Measurements from ENCODE around the gene SPTLC2.

DNA sequence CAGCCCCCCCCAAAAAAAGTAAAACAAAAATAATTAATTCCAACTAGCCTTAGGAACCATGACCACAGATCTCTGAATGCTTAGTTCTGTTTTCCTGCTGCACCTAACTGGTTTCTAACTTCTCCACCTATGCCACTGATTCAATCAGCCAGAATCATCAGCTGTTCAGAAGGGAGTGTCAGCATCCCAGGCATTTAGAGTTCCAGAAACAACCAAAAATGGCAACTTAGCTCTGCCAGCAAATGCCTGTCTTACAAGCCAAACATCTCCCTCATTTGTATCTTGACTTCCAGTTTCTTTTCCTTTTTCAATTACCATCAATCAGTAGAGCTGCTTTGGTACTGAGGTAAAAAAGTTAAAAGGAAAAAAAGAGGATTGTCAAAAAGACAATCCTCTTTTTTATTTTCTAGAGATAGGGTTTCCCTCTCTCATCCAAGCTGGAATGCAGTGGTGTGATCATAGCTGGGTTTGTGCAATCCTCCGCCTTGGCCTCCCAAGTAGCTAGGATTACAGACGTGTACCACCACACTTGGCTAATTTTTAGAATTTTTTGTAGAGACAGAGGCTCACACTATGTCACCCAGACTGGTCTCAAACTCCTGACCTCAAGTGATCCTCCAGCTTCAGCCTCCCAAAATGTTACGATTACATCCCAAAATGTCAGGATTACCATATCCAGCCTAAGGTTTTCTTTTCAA, 72.7 kb downstream of the SPTLC2 start:
- TF ChIP-seq, protein P1, sequence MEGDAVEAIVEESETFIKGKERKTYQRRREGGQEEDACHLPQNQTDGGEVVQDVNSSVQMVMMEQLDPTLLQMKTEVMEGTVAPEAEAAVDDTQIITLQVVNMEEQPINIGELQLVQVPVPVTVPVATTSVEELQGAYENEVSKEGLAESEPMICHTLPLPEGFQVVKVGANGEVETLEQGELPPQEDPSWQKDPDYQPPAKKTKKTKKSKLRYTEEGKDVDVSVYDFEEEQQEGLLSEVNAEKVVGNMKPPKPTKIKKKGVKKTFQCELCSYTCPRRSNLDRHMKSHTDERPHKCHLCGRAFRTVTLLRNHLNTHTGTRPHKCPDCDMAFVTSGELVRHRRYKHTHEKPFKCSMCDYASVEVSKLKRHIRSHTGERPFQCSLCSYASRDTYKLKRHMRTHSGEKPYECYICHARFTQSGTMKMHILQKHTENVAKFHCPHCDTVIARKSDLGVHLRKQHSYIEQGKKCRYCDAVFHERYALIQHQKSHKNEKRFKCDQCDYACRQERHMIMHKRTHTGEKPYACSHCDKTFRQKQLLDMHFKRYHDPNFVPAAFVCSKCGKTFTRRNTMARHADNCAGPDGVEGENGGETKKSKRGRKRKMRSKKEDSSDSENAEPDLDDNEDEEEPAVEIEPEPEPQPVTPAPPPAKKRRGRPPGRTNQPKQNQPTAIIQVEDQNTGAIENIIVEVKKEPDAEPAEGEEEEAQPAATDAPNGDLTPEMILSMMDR (IDR thresholded peaks at IDR 0.05; ENCODE audit: insufficient read depth, low read length): no peak
- TF ChIP-seq SPI1 (IDR thresholded peaks at IDR 0.05; ENCODE audit: borderline replicate concordance, low read depth) (no peak), POLR2AphosphoS5 (IDR thresholded peaks at IDR 0.05; ENCODE audit: low read depth) (no peak), GABPA (IDR thresholded peaks at IDR 0.05; ENCODE audit: low read depth) (no peak)

All from HL-60 (cell line).